Brain pericyte (primary cell): ENCODE measurements around the gene GALNT5.
A peak's percentile ranks its signal among the peaks of the same experiment; 100 is the strongest.
"Not testable (repeated sequence)": the region's sequence is repeated elsewhere in the genome, so short reads cannot be mapped to it uniquely, and the experiment has no call there.

Source experiments
- DNase-seq: peaks from one replicate; pipeline ENCODE4 v3.0.0-alpha.2; 2012; ENCODE audit warnings: low read depth, low spot score

Gene GALNT5, protein sequence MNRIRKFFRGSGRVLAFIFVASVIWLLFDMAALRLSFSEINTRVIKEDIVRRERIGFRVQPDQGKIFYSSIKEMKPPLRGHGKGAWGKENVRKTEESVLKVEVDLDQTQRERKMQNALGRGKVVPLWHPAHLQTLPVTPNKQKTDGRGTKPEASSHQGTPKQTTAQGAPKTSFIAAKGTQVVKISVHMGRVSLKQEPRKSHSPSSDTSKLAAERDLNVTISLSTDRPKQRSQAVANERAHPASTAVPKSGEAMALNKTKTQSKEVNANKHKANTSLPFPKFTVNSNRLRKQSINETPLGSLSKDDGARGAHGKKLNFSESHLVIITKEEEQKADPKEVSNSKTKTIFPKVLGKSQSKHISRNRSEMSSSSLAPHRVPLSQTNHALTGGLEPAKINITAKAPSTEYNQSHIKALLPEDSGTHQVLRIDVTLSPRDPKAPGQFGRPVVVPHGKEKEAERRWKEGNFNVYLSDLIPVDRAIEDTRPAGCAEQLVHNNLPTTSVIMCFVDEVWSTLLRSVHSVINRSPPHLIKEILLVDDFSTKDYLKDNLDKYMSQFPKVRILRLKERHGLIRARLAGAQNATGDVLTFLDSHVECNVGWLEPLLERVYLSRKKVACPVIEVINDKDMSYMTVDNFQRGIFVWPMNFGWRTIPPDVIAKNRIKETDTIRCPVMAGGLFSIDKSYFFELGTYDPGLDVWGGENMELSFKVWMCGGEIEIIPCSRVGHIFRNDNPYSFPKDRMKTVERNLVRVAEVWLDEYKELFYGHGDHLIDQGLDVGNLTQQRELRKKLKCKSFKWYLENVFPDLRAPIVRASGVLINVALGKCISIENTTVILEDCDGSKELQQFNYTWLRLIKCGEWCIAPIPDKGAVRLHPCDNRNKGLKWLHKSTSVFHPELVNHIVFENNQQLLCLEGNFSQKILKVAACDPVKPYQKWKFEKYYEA

GRCh38 chr2:157257312-157258252, at the start of gene GALNT5:
GALNT5 (plus strand) TSS chr2:157257705; CDS start chr2:157258083, 378 bp downstream.
- DNase-seq = peak; percentile 47

DNA sequence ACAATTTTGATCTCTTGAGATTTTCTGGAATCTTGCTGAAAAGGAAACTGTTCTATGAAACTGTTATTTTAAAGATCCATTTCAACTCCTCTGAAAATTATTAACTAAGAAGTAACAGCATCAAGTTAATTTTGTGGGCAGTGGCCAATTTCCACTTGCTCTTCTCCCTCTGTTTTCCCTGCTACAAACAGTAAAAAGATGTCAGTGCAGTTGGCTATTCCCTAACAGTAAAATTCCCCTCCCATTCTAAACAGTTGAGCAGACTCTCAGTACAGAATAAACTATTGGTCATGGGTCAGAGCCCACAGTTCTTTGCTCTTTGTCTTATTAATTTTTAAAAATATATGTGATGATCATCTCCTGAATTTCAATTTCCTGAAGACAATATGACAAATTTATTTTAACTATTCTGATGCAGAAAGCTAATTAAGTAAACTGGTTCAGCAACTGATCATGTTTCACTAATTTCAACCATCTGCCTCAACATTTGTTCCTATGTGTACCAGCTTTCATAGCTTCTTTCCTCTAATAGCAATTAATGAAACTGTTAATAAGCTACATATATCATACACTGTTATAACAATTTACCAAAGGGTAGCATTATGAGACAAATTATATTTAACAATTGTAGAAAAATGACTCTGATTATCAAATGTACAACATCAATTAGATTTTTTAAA, 41.1 kb upstream of the GALNT5 start:
- DNase-seq = no peak

- no peak for DNase-seq
Measured at GRCh38 chr2:157217409-157217808, 40.1 kb upstream of the GALNT5 start.

DNA sequence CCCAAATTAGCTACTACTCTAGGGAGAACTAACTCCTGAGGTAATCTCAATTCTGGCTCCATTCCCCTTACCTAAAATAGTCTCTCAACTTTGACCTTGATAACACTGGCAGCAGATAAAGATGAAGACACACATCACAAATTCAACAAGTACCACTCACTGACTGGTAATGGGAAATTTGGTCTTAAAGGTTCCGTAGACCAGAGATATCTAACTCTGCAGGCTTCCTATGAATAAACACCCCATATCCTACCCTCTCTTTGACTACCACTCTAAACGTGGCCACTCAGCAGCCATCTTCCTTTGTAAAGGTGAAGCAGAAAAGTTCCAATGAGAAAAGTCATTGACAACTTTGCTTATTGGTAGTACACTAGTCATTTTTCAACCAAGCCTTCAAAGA, 38.6 kb upstream of the GALNT5 start:
- no peak for DNase-seq

- DNase-seq = no peak
Measured at GRCh38 chr2:157220502-157220901, 37.0 kb upstream of the GALNT5 start.

GRCh38 chr2:157221394-157221988, 36.0 kb upstream of the GALNT5 start:
- DNase-seq = no peak

- DNase-seq = no peak
Measured at GRCh38 chr2:157223624-157224205, 33.8 kb upstream of the GALNT5 start.

- not testable (repeated sequence) for DNase-seq
Measured at GRCh38 chr2:157224448-157224847, 33.1 kb upstream of the GALNT5 start.

GRCh38 chr2:157227592-157227991, 29.9 kb upstream of the GALNT5 start:
- no peak for DNase-seq

- DNase-seq = no peak
Measured at GRCh38 chr2:157228946-157229345, 28.6 kb upstream of the GALNT5 start.

- DNase-seq = no peak
Measured at GRCh38 chr2:157229572-157229971, 27.9 kb upstream of the GALNT5 start.

DNA sequence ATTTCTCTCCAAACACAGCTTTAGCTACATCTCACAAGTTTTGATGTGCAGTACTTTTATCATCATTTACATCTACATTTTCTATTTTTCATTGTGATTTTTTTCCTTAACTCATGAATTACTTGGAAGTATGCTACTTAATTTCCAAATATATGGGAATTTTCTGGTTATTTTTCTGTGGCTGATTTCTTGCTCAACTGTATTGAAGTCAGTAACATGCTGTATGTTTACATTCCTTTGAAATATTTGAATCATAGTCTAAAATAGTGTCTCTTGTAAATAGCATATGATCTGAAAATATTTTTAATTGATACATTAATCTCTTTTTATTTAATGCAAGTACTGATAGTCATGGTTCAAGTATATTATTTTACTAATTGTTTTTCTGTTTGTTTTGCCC, 26.0 kb upstream of the GALNT5 start:
- no peak for DNase-seq

DNA sequence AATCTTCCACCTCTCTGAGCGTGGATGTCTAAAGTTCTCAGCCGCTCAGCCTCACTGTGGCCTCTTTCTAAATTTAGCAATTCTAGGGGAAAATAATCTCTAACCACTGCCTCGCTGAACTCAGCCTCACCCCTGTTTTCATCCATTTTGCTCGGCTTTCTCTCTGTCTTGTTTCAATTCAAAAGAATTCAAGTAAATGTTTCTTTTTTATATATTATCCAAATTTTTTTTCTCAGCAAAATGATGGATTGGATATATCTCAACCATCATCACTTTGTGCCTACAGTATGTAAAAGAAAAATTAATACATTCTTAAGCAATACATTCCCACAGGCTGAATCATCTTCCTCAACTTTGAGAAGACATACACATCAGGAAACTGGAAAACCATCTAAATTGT, 24.0 kb upstream of the GALNT5 start:
- DNase-seq = no peak

GRCh38 chr2:157236404-157236803, 21.1 kb upstream of the GALNT5 start:
- no peak for DNase-seq

GRCh38 chr2:157238296-157238695, 19.2 kb upstream of the GALNT5 start:
- no peak for DNase-seq

GRCh38 chr2:157244691-157245090, 12.8 kb upstream of the GALNT5 start:
- DNase-seq = no peak

DNA sequence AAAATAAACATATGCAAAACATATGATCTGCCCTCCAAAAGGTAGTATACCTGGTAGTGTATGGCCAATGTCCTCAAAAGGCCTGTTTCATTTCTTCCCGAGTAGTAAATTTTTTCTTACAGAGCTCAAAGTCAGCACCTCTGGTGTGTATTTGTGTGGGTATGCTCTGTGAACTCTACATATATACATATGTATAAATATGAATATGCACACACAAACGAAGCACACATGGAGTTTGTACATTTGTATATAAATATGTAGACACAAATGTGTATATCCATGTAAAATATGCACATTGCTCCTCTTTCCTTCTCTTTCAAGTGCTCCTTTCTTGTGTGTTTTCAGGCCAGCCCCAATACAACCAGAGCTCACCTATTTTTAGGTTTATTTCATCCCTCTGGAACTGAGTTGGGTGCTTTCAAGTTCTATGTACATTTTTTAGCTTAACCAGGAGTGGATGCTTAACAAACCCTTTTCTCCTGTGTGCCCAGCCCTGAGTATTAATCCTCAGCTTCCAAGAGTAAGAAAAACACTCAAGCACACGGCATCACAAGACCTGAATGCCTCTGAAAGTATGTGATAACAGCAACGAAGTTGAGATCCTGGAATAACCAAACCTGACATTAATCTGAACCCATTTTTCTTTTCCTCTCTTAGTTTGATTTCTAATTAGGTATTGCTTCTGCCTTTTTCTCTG, 12.2 kb upstream of the GALNT5 start:
- no peak for DNase-seq

DNA sequence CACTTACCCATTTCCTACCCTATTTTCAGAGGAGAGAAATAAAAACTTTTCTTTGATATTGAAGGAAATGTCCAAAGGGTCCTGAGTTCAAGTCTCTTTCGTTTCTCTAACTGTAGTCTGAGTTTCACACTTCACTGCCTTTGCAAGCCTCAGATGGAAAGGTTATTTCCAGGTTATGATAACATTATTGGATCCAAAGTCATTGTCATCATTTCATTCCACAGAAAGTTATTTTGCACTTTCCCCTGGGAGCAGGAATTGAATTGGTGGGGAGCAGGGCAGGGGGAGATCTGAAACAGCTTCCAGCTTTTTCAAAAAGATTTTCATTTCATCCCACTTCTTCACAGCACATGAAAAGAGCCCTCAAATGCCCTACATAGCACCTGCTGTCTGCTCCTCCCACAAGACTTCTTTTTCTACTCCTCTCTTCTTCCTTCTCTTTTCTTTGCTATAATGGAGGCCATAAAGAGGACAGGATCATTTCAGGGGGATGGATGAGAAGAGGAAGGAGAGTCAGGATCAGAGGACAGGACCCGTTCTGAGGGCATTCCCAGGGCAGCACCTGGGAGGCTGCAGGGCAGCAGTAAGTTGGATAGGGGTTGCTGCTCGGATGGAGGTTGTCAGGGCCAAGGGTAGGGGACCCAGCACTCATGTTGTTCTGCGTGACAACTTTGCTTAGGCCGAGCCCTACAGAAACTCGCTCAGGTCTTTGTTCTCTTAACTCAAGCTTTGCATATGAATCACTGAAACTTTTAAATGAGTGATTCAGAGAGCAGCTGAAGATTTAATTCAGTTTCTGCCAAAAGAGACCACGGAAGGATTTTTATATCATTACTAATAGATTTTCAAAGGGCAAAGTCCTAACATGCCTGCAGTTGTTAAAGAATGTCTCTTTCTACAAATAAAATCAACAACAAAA, 11.4 kb upstream of the GALNT5 start:
- no peak for DNase-seq
